SKM-1 (cell line): ENCODE measurements around the gene ZNF724.
"Not testable (repeated sequence)": the region's sequence is repeated elsewhere in the genome, so short reads cannot be mapped to it uniquely, and the experiment has no call there.

Experiments
- DNase-seq: peaks from one replicate; lab custom pipeline; 2025; ENCODE audit not compliant: unreplicated experiment; lab: John Stamatoyannopoulos, UW

The ZNF724 gene

GRCh38 chr19:23253256-23253655 is 3.1 kb upstream of the ZNF724 start:
- not testable (repeated sequence) for DNase-seq

GRCh38 chr19:23241419-23241818 is 8.8 kb downstream of the ZNF724 start:
- DNase-seq, result no peak

- no peak for DNase-seq
These were observed 27.1 kb downstream of the ZNF724 start for GRCh38 chr19:23222998-23223652.

- DNase-seq, result no peak
These were observed 46.3 kb downstream of the ZNF724 start for GRCh38 chr19:23203841-23204344.

GRCh38 chr19:23190341-23190740 is 59.9 kb downstream of the ZNF724 start:
- no peak for DNase-seq

- no peak for DNase-seq
These were observed 66.9 kb downstream of the ZNF724 start for GRCh38 chr19:23183251-23183650.
